DND-41 (cell line): Measurements from ENCODE around the gene TMEM94.

Source experiments
- EZH2 ChIP-seq: IDR thresholded peaks from 3 replicates; pipeline ENCODE4 v1.6.1; 2012; ENCODE audit warnings: borderline replicate concordance, low read depth, mild to moderate bottlenecking, moderate library complexity, low read length, inconsistent platforms; ENCODE audit not compliant: severe bottlenecking
- TF ChIP-seq, protein P1 (sequence below): IDR thresholded peaks from 2 replicates; pipeline ENCODE4 v1.5.1; 2012; ENCODE audit warnings: borderline replicate concordance, low read length, moderate library complexity, mild to moderate bottlenecking; ENCODE audit not compliant: poor library complexity, severe bottlenecking; ENCODE audit errors: extremely low read depth

DNA sequence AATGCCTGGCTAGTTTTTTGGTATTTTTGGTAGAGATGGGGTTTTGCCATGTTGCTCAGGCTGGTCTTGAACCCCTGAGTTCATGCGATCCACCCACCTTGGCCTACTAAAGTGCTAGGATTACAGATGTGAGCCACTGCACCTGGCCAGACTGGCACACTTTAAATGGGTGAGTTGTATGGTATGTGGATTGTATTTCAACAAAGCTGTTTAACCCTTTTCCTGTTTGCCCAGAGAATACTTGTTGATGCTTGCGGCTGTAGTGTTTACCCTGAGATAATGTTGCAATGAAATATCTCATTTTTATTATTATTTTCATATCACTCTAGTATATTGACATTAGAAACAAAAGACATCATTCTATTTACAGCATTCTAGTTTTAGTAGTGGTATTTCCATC lies 17.1 kb upstream of the TMEM94 start:
- TF ChIP-seq EZH2: no peak
- TF ChIP-seq, protein P1, sequence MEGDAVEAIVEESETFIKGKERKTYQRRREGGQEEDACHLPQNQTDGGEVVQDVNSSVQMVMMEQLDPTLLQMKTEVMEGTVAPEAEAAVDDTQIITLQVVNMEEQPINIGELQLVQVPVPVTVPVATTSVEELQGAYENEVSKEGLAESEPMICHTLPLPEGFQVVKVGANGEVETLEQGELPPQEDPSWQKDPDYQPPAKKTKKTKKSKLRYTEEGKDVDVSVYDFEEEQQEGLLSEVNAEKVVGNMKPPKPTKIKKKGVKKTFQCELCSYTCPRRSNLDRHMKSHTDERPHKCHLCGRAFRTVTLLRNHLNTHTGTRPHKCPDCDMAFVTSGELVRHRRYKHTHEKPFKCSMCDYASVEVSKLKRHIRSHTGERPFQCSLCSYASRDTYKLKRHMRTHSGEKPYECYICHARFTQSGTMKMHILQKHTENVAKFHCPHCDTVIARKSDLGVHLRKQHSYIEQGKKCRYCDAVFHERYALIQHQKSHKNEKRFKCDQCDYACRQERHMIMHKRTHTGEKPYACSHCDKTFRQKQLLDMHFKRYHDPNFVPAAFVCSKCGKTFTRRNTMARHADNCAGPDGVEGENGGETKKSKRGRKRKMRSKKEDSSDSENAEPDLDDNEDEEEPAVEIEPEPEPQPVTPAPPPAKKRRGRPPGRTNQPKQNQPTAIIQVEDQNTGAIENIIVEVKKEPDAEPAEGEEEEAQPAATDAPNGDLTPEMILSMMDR: no peak
